Endothelial cell (in vitro differentiated cells): Measurements from ENCODE around the gene KCTD20. TPM values are rescaled to one million over a fixed set of nuclear protein-coding genes. Genes with fewer than 3 reads are reported as not detected.

Source experiments
- DNase-seq: peaks from one replicate; pipeline ENCODE4 v3.0.0; 2021; ENCODE audit warnings: low spot score
- H3K27ac Mint-ChIP-seq: one replicate; pipeline ENCODE4 v1.8.0; 2021; ENCODE audit warnings: mixed read lengths, inconsistent platforms; ENCODE audit not compliant: unreplicated experiment
- H3K27me3 Mint-ChIP-seq: one replicate; pipeline ENCODE4 v1.8.0; 2021; ENCODE audit warnings: mild to moderate bottlenecking, moderate library complexity, mixed read lengths, inconsistent platforms; ENCODE audit not compliant: unreplicated experiment
- H3K36me3 Mint-ChIP-seq: one replicate; pipeline ENCODE4 v1.8.0; 2021; ENCODE audit warnings: mild to moderate bottlenecking, low read depth, mixed read lengths, inconsistent platforms; ENCODE audit not compliant: unreplicated experiment
- H3K4me1 Mint-ChIP-seq: one replicate; pipeline ENCODE4 v1.8.0; 2021; ENCODE audit warnings: mild to moderate bottlenecking, mixed read lengths, inconsistent platforms; ENCODE audit not compliant: unreplicated experiment
- H3K4me3 Mint-ChIP-seq: one replicate; pipeline ENCODE4 v1.8.0; 2021; ENCODE audit warnings: mild to moderate bottlenecking, mixed read lengths, inconsistent platforms; ENCODE audit not compliant: unreplicated experiment
- H3K9me3 Mint-ChIP-seq: one replicate; pipeline ENCODE4 v1.8.0; 2021; ENCODE audit warnings: mixed read lengths, inconsistent platforms; ENCODE audit not compliant: unreplicated experiment
- CTCF ChIP-seq: fragments of 200-600 bp; sonication (generic); IDR thresholded peaks from one replicate; pipeline ENCODE4 v1.5.0; 2021; ENCODE audit warnings: antibody characterized with exemption; ENCODE audit not compliant: unreplicated experiment
- total RNA-seq: library from RNA; stranded (reverse); fragmentation: NEBNext Ultra II Directional; extraction: Animal tissue kit (Norgen Biotek cat#: 25700); gene quantifications from one replicate; pipeline ENCODE4 v1.2.1, GENCODE V29; 2021; ENCODE audit not compliant: unreplicated experiment

KCTD20 gene
- total RNA-seq, 1 donor from 2014 or later = 43.0 TPM

- Mint-ChIP-seq H3K36me3 (peaks cover 36% of the 10 kb centered on the region), H3K4me1 (no peaks in the 10 kb centered on the region), H3K9me3 (no peaks in the 10 kb centered on the region), H3K27ac (no peak overlapping the region), H3K4me3 (no peak overlapping the region), H3K27me3 (peaks cover 2% of the 10 kb centered on the region)
- no peak for TF ChIP-seq CTCF
- DNase-seq = no peak
These were observed 57.1 kb downstream of the KCTD20 start for GRCh38 chr6:36499918-36500317.

GRCh38 chr6:36501686-36502085, 58.9 kb downstream of the KCTD20 start:
- Mint-ChIP-seq H3K4me3 (no peak overlapping the region), H3K36me3 (peaks cover 29% of the 10 kb centered on the region), H3K27ac (no peak overlapping the region), H3K27me3 (peaks cover 2% of the 10 kb centered on the region), H3K4me1 (peaks cover 9% of the 10 kb centered on the region), H3K9me3 (no peaks in the 10 kb centered on the region)
- TF ChIP-seq CTCF = no peak
- DNase-seq = no peak

- Mint-ChIP-seq H3K4me3 (no peak overlapping the region), H3K9me3 (no peaks in the 10 kb centered on the region), H3K27me3 (no peaks in the 10 kb centered on the region), H3K4me1 (peaks cover 9% of the 10 kb centered on the region), H3K27ac (no peak overlapping the region), H3K36me3 (peaks cover 28% of the 10 kb centered on the region)
- no peak for TF ChIP-seq CTCF
- no peak for DNase-seq
These were observed 61.4 kb downstream of the KCTD20 start for GRCh38 chr6:36504181-36504580.

GRCh38 chr6:36504982-36505381, 62.2 kb downstream of the KCTD20 start:
- H3K36me3 Mint-ChIP-seq = peaks cover 35% of the 10 kb centered on the region
- no peak for TF ChIP-seq CTCF
- no peaks in the 10 kb centered on the region for H3K27me3 Mint-ChIP-seq
- peaks cover 9% of the 10 kb centered on the region for H3K4me1 Mint-ChIP-seq
- no peaks in the 10 kb centered on the region for H3K9me3 Mint-ChIP-seq
- no peak overlapping the region for H3K27ac Mint-ChIP-seq
- H3K4me3 Mint-ChIP-seq = no peak overlapping the region
- no peak for DNase-seq

- no peak for TF ChIP-seq CTCF
- Mint-ChIP-seq H3K4me3 (no peak overlapping the region), H3K4me1 (peaks cover 9% of the 10 kb centered on the region), H3K9me3 (no peaks in the 10 kb centered on the region), H3K27ac (no peak overlapping the region), H3K36me3 (peaks cover 44% of the 10 kb centered on the region), H3K27me3 (no peaks in the 10 kb centered on the region)
- no peak for DNase-seq
These were observed 63.1 kb downstream of the KCTD20 start for GRCh38 chr6:36505744-36506534.
